ENCODE data around the gene TRIM31.

The TRIM31 gene

GRCh38 chr6:30073489-30074235 is 39.2 kb downstream of the TRIM31 start:
- DNase-seq (ENCODE audit: low spot score), result no peak
- Histone ChIP-seq H3K4me3 (no peak overlapping the region), H3K27ac (no peak overlapping the region)
- no peak for TF ChIP-seq CTCF (IDR thresholded peaks at IDR 0.05)

GRCh38 chr6:30071858-30072257 is 41.0 kb downstream of the TRIM31 start:
- no peak for TF ChIP-seq CTCF (IDR thresholded peaks at IDR 0.05)
- H3K4me3 ChIP-seq, result no peak overlapping the region

GRCh38 chr6:30071081-30071818 is 41.6 kb downstream of the TRIM31 start:
- TF ChIP-seq CTCF (IDR thresholded peaks at IDR 0.05), result no peak
- no peak overlapping the region for H3K27ac ChIP-seq
- H3K4me3 ChIP-seq, result peak overlapping the region; percentile 42
- DNase-seq (ENCODE audit: low spot score), result no peak

More at GRCh38 chr6:30071858-30072257, 41.0 kb downstream of the TRIM31 start:
- no peak overlapping the region for H3K27ac ChIP-seq
- DNase-seq (ENCODE audit: low spot score), result no peak

- Histone ChIP-seq H3K4me3 (peak overlapping the region; percentile 86), H3K27ac (peak overlapping the region; percentile 77 to 94)
- no peak for DNase-seq (ENCODE audit: low spot score)
- TF ChIP-seq CTCF (IDR thresholded peaks at IDR 0.05), result no peak
Measured at GRCh38 chr6:30067460-30068139, 45.3 kb downstream of the TRIM31 start.

GRCh38 chr6:30066577-30067459 is 46.1 kb downstream of the TRIM31 start, which contains the start of gene PPP1R11:
Gene PPP1R11, plus strand, starts transcription at chr6:30067198. Its CDS starts 213 bp downstream, at chr6:30067411.
- Histone ChIP-seq H3K4me3 (peak within 1 kb of the TSS; percentile 86), H3K27ac (peak within 1 kb of the TSS; percentile 77 to 94)
- peak; percentile 99 for DNase-seq (ENCODE audit: low spot score)
- no peak for TF ChIP-seq CTCF (IDR thresholded peaks at IDR 0.05)

- Histone ChIP-seq H3K4me3 (peak overlapping the region; percentile 86), H3K27ac (peak overlapping the region; percentile 77 to 94)
- no peak for DNase-seq (ENCODE audit: low spot score)
- TF ChIP-seq CTCF (IDR thresholded peaks at IDR 0.05), result no peak
Measured at GRCh38 chr6:30066082-30066481, 46.8 kb downstream of the TRIM31 start.

All from coronary artery (tissue), 2 donors.